HEK293T (cell line): ENCODE measurements around the gene NAAA.
"Not testable (repeated sequence)": the region's sequence is repeated elsewhere in the genome, so short reads cannot be mapped to it uniquely, and the experiment has no call there.

Source experiments
- CTCF ChIA-PET: fragments of 350-600 bp; formaldehyde crosslinking; extraction: SDS; loops from one replicate; lab custom pipeline; 2021; ENCODE audit warnings: antibody characterized with exemption, inconsistent platforms; lab: Yijun Ruan, JAX
- POLR2A ChIA-PET: fragments of 350-600 bp; formaldehyde crosslinking; extraction: SDS; loops from one replicate; lab custom pipeline; 2020; ENCODE audit warnings: antibody characterized with exemption, inconsistent platforms; lab: Yijun Ruan, JAX
- DNase-seq: peaks from one replicate; pipeline ENCODE4 v3.0.0; 2012; ENCODE audit warnings: mixed read lengths; ENCODE audit errors: extremely low spot score
- ARNT ChIP-seq: fragments of 450-650 bp; IDR thresholded peaks from 2 replicates; pipeline ENCODE4 v1.6.1; 2017; ENCODE audit warnings: mild to moderate bottlenecking
- BHLHE40 ChIP-seq: fragments of 450-650 bp; IDR thresholded peaks from 2 replicates; pipeline ENCODE4 v1.6.1; 2016; ENCODE audit warnings: mild to moderate bottlenecking, moderate library complexity, borderline replicate concordance
- CTBP1 ChIP-seq: fragments of 450-650 bp; IDR thresholded peaks from 2 replicates; pipeline ENCODE4 v1.6.1; 2016; ENCODE audit warnings: borderline replicate concordance
- ELF4 ChIP-seq: fragments of 450-650 bp; IDR thresholded peaks from 2 replicates; pipeline ENCODE4 v1.6.1; 2017; ENCODE audit warnings: antibody characterized with exemption
- FOXA1 ChIP-seq: fragments of 450-650 bp; IDR thresholded peaks from 2 replicates; pipeline ENCODE4 v1.6.1; 2016; ENCODE audit warnings: mild to moderate bottlenecking
- FOXK2 ChIP-seq: fragments of 450-650 bp; IDR thresholded peaks from 2 replicates; pipeline ENCODE4 v1.6.1; 2016; ENCODE audit warnings: mild to moderate bottlenecking
- FOXM1 ChIP-seq: fragments of 450-650 bp; IDR thresholded peaks from 2 replicates; pipeline ENCODE4 v1.6.1; 2017; ENCODE audit warnings: mild to moderate bottlenecking, borderline replicate concordance
- HDGF ChIP-seq: fragments of 450-650 bp; IDR thresholded peaks from 2 replicates; pipeline ENCODE4 v1.6.1; 2017; ENCODE audit warnings: antibody characterized with exemption, borderline replicate concordance
- L3MBTL2 ChIP-seq: fragments of 450-650 bp; conservative IDR thresholded peaks from 2 replicates; pipeline ENCODE4 v1.6.1; 2016; ENCODE audit warnings: mild to moderate bottlenecking
- LEF1 ChIP-seq: fragments of 450-650 bp; IDR thresholded peaks from 2 replicates; pipeline ENCODE4 v1.6.1; 2017; ENCODE audit warnings: mild to moderate bottlenecking, borderline replicate concordance
- NFRKB ChIP-seq: fragments of 450-650 bp; IDR thresholded peaks from 2 replicates; pipeline ENCODE4 v1.6.1; 2016; ENCODE audit warnings: mild to moderate bottlenecking, moderate library complexity
- PKNOX1 ChIP-seq: fragments of 450-650 bp; IDR thresholded peaks from 2 replicates; pipeline ENCODE4 v1.6.1; 2016
- SP1 ChIP-seq: fragments of 450-650 bp; IDR thresholded peaks from 2 replicates; pipeline ENCODE4 v1.6.1; 2017
- SUZ12 ChIP-seq: fragments of 450-650 bp; IDR thresholded peaks from 2 replicates; pipeline ENCODE4 v1.6.1; 2016; ENCODE audit warnings: mild to moderate bottlenecking
- TARDBP ChIP-seq: fragments of 450-650 bp; IDR thresholded peaks from 2 replicates; pipeline ENCODE4 v1.6.1; 2016
- ZNF384 ChIP-seq: fragments of 450-650 bp; IDR thresholded peaks from 2 replicates; pipeline ENCODE4 v1.6.1; 2016

Gene NAAA

GRCh38 chr4:75973766-75974165 is 33.0 kb upstream of the NAAA start:
- no peak for DNase-seq
- TF ChIP-seq FOXM1 (no peak), ZNF384 (no peak), SUZ12 (no peak), ARNT (no peak), ELF4 (no peak), PKNOX1 (no peak), NFRKB (no peak), TARDBP (no peak), HDGF (no peak), BHLHE40 (no peak), FOXK2 (no peak)
- ChIA-PET POLR2A (no interaction called here), CTCF (interaction anchor here (0.6 kb wide), 1 partner anchor 126 kb away, joined by 4 read pairs; no protein-coding TSS in a partner anchor)

- ChIA-PET CTCF (no interaction called here), POLR2A (no interaction called here)
- TF ChIP-seq CTBP1 (no peak), FOXM1 (no peak), FOXA1 (no peak), SUZ12 (no peak), SP1 (no peak), BHLHE40 (no peak), ZNF384 (no peak), ARNT (no peak), ELF4 (no peak), LEF1 (no peak), NFRKB (no peak), L3MBTL2 (no peak), PKNOX1 (no peak), FOXK2 (no peak)
- DNase-seq: no peak
Measured at GRCh38 chr4:75968084-75968483, 27.3 kb upstream of the NAAA start.

- ChIA-PET POLR2A (no interaction called here), CTCF (no interaction called here)
- TF ChIP-seq PKNOX1: no peak
- TF ChIP-seq BHLHE40: no peak
- TF ChIP-seq ARNT: no peak
- TF ChIP-seq L3MBTL2: no peak
- no peak for TF ChIP-seq TARDBP
- no peak for TF ChIP-seq SUZ12
- TF ChIP-seq ELF4: no peak
- no peak for TF ChIP-seq HDGF
- TF ChIP-seq FOXK2: no peak
- TF ChIP-seq FOXM1: no peak
- no peak for TF ChIP-seq FOXA1
- TF ChIP-seq SP1: no peak
- no peak for DNase-seq
Measured at GRCh38 chr4:75963558-75963957, 22.7 kb upstream of the NAAA start.

- CTCF ChIA-PET, POLR2A ChIA-PET, DNase-seq: not testable (repeated sequence)
Measured at GRCh38 chr4:75962072-75962471, 21.3 kb upstream of the NAAA start.

GRCh38 chr4:75958546-75958945 is 17.7 kb upstream of the NAAA start:
- POLR2A ChIA-PET, CTCF ChIA-PET, DNase-seq: not testable (repeated sequence)

GRCh38 chr4:75954811-75955210 is 14.0 kb upstream of the NAAA start:
- DNase-seq, POLR2A ChIA-PET, CTCF ChIA-PET: not testable (repeated sequence)

- TF ChIP-seq BHLHE40 (no peak), SUZ12 (no peak), ELF4 (no peak), TARDBP (no peak), ARNT (no peak), ZNF384 (no peak), FOXA1 (no peak), LEF1 (no peak), HDGF (no peak), FOXM1 (no peak), SP1 (no peak), NFRKB (no peak), PKNOX1 (no peak)
- no peak for DNase-seq
- POLR2A ChIA-PET: no interaction called here
- CTCF ChIA-PET: interaction anchor here (1.2 kb wide), 1 partner anchor 134 kb away, joined by 3 read pairs; no protein-coding TSS in a partner anchor
Measured at GRCh38 chr4:75953509-75953908, 12.7 kb upstream of the NAAA start.
